Measurements from ENCODE around the gene SEMA6B.
"Not testable (repeated sequence)": the region's sequence is repeated elsewhere in the genome, so short reads cannot be mapped to it uniquely, and the experiment has no call there.

Gene SEMA6B

DNA sequence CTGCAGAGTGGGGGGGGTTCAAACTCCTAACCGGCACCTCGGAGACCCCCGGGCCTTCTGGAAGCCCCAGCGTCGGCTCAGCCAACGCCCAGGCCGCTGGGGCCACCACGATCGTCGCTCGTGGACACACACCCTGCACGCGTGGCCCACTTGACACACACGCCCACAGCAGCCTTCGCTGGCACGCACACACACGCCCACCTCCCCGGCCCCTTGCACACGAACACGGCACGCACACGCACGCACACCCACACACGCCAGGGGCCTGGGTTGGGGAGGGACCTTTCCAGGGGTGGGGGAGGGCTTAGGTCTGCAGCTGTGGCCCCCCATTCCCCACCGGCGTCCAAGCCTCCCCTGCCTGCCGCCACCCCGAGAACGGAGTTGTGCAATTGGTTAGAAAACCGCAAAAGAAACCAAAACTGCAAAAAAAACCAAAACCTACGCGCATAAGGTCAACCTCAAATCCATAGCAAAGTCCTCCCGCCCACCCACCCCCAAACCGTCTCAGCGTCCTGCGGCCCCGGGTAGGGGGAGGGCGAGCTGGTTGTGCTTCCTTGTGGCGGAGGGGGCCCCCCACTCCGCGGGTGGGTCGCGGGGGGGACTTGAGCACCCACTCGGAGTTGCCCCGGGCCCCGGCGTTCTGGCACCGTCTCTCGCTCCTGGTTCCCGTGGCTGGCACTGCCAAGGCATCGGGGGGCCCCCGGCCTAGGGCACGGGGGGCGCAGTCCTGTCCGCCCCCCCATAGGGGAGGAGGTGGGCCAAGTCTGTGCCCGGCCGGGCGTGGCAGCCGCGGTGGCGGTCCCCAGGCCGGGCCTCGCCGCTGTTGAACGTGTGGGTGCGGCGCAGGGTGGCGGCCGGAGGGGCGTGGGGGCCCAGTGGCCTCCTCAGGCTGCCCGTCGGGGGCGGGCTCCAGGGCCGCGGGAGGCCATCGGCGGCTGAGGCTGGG lies 16.3 kb downstream of the SEMA6B start:
- DNase-seq, result no peak

DNA sequence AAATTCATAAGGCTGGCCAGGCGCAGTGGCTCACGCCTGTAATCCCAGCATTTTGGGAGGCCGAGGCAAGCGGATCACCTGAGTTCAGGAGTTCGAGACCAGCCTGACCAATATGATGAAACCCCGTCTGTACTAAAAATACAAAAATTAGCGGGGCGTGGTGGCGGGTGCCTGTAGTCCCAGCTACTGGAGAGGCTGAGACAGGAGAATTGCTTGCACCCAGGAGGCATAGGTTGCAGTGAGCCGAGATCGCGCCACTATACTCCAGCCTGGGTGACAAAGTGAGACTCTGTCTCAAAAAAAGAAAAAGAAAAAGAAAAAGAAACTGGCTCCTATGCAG lies 17.7 kb downstream of the SEMA6B start:
- not testable (repeated sequence) for DNase-seq

DNA sequence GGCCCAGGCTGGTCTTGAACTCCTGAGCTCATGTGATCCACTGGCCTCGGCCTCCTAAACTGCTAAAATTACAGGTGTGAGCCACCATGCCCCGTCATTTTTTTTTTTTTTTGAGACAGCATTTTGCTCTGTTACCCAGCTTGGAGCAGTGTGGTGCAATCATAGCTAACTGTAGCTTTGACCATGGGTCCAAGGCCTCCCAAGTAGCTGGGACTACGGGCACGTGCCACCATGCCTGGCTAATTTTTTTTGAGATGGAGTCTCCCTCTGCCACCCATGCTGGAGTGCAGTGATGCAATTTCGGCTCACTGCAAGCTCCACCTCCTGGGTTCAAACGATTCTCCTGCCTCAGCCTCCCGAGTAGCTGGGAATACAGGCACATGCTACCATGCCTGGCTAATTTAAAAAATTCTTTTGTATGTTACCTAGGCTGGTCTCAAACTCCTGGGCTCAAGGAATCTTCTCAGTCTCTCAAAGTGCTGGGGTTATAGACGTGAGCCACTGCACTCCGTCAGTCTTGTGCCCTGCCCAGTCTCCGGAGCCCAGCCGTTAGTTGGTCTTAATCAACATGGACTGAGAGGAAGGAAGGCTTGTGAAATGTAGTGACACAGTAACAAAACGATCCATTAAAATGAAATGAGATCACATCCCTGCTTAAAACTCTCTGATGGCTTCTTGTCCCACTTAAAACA lies 18.2 kb downstream of the SEMA6B start:
- DNase-seq, result no peak

DNA sequence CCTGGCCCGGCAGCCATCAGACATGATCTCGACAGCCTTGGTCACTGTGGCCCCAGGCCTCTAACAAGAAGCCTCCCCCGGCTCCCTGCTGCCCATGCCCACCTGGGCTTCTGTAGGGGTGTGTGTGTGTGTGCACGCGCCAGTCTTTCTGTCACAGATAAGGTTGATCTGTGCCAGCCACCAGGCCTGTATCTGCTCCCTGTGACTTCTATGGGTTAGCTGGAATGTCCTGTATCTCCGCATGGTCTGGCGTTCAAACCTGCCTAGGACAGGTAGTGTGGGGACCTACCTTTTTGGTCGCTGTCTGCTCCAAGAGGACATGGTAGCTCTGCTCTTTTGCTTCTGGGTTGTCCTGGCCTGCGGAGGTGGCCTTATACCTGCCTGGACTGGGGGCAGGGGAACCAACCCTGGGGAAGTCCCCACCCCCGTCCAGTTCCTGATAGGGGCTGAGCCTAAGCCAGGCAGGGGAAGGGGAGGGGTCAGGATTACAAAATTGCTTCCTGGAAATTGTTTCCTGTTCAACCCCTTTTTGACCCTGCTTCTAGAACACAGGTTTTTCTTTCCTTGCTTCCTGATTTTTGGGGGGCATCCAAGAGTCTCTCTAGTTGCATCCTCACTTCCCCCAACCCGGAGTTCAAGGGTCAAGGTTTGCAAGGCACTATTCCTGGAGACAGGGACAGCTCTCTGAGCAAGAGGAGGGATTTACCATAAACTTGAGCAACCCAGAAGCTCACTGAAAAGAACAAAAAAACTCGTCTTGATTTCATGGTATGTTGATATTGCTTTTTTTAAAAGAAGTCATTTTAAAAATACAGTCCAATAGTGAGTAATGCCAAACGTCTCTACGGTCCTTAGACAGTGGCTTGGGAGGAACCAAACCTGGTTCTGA lies 19.5 kb downstream of the SEMA6B start, which contains the start of gene LRG1:
Gene LRG1, minus strand, starts transcription at position 344 of the 889 bp plus-strand sequence. Its CDS starts 23 bp downstream, at position 321.
- no peak for DNase-seq

DNA sequence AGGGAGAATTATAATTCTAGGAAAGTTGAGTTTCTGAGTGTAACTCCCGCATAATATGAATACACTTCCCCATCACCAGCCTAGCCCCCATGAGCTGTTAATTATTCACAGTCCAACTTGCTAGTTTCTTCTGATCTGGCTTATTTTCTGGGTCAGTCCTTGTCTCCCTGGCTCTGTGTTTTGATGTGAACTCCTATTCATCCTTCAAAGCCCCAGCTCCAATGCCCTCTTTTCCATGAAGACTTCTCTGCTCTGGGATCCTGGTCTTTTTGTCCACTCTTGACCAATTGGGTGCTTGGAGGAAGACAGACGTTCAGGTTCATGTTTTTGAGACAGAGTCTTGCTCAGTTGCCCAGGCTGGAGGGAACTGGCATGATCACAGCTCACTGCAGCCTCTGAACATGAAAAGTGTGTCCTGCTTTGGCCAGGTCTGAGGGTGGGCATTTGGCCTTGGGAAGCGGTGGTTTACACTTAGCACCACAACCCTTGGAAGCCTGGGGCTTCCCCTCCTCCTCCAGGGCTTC lies 20.3 kb downstream of the SEMA6B start:
- DNase-seq, result no peak

DNA sequence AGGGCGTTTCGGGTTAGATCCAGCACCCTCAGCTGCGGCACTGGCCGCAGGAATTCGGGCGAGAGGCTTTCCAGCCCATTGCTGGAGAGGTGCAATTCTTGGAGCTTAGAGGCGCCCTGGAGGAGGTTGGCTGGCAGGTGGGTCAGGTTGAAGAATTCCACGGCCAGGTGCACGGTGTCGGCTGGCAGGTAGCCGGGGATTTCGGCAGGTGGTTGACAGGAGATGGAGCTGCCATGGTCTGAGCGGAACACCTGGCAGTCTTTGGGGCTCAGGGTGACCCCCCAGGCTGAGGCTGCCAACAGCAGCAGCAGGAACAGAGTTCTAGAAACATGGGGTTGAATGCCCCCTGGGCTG lies 20.9 kb downstream of the SEMA6B start:
- no peak for DNase-seq

DNA sequence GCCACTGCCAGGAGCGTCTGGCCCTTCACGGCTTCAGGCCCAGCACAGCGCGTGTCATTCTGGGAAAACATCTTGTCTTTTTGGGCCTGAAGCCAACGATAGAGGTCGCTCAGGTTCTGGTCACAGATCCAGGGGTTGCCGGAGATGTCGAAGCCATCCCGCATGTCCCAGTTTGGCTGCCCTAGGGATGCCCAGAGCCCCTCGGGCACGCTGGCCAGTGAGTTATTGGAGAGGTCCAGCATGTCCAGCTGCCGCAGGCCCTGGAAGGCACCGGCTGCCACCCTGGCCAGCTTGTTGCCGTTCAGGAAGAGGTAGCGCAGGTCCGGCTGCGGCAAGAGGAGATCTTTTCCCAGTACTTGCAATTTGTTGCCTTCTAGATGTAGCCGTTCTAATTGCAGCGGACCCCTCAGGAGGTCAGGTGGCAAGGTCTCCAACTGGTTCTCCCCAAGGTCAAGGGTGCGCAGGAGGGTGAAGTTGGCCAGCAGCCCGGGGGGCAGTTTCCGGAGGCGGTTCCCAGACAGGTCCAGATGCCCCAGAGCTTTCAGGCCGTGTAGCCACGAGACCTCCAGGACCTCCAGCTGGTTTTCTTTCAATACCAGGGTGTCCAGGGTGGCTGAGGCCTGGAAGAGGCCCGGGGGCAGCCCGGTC lies 21.4 kb downstream of the SEMA6B start:
- DNase-seq, result no peak

DNA sequence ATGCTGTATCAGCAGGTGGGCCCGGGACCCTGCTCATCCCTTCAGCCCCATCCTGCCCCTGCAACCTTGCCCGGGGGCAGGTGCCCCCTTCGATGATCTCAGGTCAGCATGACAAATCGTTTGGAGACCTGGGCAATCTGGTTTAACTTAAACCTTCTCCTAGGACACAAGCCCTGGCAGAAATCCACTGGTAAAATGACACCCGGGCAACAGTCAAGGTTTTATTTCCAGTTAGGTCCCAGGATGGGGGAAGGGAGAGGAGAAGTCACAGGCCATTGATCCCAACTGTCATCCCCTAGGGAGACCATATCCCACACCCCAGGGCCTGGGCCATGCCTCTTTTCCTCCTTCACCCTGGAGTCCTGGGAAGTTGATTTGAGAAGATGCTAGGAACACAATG lies 22.7 kb downstream of the SEMA6B start:
- DNase-seq, result no peak

DNA sequence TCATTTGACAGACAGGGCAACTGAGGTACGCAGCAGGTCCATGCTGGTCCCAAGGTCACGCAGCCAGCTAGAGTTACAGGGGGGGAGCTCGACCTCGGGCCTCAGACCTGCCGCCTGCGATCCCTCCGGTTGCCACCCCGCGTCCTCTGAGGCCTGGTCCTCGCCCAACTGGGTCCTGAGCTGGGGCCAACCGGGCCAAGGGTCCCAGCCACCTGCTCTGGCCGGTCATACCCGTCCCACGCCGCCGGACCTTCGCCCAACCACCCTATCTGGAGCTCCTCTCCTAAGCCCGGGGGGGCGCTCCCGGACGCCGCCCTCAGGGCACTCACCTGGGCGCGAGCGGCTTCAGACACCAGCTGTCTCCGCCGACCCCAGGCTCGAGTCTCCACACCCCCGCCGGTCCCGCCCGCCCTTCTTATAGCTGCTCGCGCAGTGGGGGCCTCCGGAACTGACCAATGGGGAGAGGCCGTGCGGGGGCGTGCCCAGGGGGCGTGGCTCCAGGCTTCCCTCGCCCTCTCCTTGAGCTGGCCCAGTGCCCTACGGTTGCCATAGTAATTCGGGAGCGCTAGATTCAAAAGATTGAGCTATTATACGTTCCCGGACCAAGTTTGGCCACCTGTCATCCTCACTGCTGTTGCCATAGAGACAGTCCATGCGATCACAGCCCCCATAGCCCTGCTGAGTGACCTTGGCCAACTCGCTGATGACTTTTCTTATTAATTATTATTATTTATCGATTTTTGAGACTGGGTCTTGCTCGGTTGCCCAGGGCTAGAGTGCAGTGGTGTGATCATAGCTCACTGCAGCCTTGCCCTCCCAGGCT lies 24.4 kb downstream of the SEMA6B start, which contains the start of gene PLIN5:
Gene PLIN5, minus strand, starts transcription at position 389 of the 823 bp plus-strand sequence. CDS start 1,150 bp downstream, outside the sequence.
- DNase-seq, result peak; percentile 44

DNA sequence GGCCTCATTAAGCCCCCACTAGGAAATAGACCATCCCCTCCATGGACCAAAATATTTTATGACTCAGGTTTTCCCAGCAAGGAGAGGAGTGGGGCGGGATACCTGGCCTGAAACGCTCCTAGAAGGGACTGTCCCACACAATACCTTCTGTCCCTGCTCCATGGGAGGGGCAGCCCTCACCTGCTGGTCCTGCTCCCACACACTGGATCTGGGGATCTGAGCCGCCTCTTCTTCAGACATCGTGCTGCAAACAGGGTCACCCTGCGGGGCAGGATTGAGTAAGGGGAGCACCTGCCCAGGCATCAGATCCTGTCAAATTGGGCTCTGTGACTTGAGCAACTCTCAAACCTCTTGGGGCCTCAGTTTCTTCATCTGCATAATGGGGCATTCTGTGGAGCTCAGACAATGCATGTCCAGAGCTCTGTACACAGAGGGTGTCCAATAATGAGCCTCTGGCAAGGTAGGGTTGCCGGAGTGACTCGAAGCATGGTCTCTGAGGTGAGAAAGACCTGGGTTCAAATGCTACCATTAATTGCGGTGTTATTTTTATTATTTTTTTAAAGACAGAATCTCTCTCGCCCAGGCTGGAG lies 25.6 kb downstream of the SEMA6B start:
- DNase-seq, result no peak

DNA sequence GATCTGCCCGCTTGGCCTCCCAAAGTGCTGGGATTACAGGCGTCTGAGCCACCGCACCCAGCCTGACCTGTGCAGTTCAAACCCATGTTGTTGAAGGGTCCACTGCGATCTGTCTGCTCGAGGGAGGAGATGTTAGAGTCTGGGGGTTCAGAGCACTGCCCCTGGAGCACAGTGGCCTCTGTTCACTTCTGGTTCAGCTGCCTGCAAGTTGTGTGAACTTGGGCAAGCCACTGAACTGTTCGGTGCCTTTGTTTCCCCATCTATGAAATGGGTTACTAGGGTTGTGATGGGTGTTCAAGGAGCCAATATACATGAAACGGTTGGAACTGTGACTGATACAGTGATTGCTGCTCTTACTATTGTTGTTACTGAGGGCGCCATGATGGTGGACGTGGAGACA lies 26.1 kb downstream of the SEMA6B start:
- no peak for DNase-seq

DNA sequence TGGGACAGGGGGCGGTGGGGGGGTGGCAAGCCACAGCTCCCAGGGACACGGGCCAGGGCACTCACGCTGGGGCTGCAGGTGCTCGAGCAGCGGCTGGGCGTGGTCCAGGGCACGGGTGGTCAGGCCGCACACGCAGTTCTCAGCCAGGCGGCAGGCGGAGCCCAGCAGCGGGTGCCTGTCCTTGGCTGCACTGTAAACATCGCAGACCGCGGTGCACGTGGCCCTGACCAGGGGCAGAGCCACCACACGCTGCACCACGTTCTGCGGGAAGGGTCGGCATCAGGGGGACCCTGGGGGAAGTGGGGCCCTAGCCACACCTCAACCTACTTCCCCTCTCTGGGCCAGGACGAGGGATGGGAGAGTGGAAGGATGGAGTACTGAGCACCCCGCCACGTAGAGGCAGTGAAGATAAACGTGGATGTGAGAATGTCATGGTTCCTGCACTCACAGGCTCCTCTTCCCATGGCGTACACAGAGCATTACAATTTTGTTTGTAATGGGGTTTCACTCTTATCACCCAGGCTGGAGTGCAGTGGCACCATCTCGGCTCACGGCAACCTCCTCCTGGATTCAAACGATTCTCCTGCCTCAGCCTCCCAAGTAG lies 27.8 kb downstream of the SEMA6B start:
- no peak for DNase-seq

DNA sequence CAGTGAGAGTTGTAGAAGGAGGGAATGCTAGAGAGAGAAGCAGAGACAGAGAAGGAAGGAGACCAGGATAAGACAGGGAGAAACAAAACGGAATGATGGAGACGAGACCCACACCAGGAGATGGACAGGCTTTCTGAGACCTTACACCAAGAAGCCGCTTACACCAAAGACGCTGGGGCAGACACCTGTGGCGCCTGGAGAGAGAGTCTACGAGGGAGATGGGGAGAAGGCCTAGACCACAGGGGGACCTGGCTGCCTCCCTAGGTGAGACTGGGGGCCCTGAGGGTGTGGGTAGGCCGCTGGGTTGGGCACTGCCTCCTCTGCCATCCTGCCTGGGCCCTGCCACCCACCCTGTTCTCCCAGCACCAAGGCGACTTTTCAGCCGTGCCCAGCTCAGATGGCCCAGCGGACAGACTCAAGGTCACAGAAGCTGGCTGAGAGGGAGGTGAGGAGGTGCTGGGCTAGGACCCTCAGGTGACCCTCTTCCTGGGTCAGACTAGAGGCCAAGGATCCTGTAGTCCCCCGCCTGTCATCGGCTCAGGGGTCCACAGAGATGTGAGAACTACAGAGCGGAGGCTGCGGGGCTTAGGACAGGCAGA lies 29.5 kb downstream of the SEMA6B start:
- no peak for DNase-seq

DNA sequence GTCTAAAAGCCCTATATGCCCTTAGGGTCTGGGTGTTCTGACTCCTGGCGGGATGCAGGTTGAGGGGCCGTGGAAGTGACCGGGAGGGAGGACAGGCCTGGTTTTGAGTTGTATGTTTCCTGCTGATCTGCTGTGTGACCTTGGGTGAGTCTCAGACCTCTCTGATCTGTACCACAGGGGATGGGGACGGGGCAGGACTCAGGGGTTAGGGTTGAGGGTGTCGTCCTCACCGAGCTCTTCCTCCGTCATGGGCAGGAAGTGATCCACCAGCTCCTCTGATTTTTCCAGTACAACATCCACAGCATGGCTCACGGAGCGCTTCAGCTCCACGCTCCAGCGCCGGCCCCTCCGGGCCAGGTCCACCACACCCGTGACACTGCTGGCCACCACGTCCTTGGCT lies 30.6 kb downstream of the SEMA6B start:
- DNase-seq, result no peak

DNA sequence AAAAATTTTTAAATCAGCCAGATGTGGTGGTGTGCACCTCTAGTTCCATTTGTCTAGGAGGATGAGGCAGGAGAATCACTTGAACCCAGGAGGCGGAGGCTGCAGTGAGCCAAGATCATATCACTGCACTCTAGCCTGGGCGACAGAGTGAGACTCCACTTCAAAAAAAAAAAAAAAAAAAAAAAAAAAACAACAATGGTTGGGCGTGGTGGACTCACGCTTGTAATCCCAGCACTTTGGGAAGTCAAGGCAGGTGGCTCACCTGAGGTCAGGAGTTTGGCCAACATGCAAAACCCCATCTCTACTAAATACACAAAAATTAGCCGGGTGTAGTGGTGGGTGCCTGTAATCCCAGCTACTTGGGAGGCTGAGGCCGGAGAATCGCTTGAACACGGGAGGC lies 32.1 kb downstream of the SEMA6B start:
- not testable (repeated sequence) for DNase-seq

DNA sequence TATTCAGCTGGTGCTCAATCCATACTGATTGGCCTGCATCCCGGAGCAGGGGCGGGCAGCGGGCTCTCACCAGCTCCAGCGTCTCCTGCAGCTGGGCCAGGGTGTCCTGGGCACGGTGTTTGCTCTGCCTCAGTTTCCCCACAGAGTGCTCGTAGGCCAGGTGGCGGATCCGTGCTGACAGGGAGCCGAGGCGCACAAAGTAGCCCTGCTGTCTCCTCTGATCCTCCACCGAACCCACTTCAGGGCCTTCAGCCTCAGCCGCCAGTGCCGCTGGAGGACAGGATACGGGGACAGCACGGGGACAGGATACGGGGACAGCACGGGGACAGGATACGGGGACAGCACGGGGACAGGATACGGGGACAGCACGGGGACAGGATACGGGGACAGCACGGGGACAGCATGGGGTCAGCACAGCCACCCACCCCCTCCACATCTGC lies 33.9 kb downstream of the SEMA6B start:
- no peak for DNase-seq

DNA sequence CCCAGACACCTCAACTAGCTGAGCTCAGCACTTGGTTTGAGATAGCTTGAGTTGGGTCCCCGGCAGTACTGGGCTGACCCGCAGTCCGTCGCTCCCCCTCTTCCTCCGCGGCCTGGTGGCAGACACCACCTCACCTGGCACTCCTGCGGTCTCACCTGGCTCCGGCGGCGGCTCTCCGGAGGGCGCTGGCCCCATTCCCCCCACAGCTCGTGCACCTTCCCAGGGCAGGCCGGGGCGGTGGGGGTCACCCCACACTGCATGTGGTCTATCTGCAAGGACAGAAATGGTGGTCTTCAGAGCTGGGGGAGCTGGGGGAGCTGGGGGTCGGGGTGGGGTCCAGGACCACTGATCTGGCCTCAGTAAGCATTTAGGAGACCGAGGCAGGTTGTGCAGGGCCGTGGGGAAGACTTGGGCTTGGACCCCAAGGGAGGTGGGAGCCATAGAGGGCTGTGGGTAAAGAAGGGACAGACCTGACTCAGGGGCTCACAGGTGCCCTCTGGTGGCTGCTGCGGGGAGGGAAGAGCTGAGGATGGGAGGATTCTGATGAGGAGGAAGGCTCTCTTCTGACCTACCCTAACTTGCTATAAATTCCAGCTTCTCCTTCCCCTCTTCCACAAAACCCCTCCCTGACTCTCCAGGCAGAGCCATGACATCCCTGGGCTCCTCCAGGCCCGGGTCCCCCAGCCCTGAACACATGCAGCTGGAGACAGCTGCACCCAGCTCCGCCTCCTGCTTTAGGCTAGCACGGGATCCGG lies 34.5 kb downstream of the SEMA6B start:
- DNase-seq, result no peak

DNA sequence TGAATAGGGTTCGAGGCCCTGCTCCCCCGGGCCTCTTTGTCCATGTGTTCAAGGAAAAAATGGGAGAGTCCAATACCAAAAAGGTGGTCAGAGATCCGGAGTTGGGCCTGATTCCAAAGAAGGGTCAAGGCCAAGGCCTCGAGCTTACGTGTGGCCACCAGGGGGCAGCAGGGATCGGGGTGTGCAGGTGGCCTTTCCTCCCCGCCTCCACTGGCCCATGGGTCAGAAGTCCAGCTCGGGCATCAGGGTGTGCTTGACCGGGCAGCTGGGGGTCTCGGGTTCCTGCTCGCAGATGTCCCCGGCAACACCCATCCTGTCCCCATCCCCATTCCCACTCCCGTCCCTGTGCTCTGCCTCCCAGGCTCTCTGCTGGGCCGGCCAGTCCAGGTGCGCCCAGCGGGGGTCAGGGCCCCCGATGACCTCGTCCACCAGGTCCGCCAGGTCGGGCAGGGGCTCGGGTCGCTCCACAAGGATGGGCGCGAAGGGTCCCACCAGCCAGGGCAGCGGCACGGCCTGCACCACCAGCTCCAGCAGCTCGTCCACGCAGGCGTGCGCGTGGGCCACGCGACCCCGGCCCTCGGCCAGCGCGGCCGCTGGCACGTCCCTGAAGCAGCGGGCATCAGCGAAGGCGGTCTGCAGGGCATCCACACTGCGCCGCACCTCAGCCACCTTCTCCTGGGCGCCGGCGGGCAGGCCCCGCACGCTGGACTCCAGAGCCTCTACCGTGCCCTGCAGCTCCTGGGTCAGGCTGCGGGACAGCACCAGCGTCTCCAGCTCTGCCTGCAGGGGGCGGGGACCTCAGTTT lies 36.0 kb downstream of the SEMA6B start:
- peak; percentile 11 for DNase-seq
